ENCODE results near the gene PC.
"Not testable (repeated sequence)": the region's sequence is repeated elsewhere in the genome, so short reads cannot be mapped to it uniquely, and the experiment has no call there.

The PC gene

DNA sequence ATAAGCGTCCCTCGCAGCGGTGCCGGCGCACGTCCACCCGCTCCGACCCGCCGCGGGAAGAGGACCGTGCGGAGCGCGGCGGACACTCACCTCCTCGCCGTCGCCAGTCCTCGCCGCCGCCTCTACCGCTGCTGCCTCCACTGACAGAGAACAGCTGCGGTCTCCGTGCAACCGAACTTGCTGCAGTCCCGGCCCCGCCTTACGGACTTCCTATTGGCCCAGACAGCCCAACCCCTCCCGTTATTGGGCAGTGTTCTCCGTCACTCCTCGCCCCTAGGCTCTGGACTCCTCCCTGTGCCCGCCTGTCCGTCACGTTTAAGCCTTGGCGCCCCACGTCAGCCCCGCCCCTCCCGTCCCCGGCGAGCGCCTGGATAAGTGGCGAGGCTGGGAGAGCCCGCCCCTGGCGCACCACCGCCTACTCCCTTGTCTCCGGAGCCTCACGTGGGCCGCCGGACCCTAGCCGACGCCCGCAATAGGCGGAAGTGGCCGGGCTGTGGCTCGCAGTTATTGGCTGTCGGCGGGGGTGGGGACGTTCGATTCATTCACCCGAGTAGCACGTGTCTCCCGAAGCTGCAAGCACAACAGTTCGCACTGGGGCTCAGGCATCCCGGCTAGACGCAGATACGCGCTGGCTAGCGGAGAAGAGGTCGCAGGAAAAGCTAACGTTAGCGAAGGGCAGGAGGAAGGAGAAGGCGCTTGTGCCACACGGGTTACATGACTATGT, at the start of gene PC:
Gene PC (minus strand): TSS at position 152 of the 724 bp plus-strand sequence. CDS start 86,224 bp downstream, outside the sequence.
- peak; percentile 100 for DNase-seq

DNA sequence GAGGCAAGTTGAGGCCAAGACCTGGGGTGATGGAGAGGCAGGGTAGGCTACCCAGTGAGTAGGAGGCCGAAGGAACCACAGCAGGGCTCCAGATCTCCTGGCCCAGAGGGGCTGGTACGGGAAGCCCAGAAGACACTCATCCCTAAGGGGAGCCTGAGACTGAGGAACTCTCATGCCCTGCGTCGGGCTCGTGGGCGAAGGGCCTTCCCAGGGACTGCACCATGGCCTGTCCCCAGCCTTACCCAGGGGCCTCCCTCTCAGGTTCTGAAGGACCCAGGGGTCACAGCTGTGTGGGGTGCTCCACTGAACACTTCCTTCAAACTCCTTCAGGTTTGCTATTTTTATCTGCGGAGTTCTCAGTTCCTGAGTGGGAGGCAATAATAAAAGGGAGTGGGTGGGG, 48.9 kb upstream of the PC start:
- DNase-seq, result no peak

- peak; percentile 5 for DNase-seq
These were observed 48.1 kb upstream of the PC start for GRCh38 chr11:67006029-67006884.

- DNase-seq, result not testable (repeated sequence)
These were observed 47.0 kb upstream of the PC start for GRCh38 chr11:67005200-67005599.

DNA sequence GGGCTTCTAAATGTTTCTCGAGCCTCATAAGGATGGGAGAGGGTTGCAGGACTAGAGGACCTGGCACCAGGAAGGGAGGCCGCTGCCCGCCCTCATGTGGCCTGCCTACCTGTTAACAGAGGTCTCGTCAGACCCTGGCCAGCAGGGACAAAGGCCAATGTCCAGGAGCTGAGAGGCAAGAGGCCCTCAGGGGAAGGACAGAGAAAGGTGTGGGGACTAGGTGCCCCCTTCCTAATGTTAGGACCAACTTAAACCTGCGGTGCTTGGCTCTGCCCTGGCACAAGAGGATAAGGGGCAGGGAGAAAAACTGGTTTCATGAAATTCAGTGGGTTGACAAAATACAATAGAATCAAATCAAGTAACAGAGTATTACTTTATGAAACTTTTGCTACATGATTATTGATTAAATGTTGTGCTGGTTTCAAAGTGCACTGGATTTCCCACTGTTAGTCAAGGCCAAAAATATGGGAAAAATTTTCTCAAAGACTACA, 44.8 kb upstream of the PC start:
- no peak for DNase-seq

DNA sequence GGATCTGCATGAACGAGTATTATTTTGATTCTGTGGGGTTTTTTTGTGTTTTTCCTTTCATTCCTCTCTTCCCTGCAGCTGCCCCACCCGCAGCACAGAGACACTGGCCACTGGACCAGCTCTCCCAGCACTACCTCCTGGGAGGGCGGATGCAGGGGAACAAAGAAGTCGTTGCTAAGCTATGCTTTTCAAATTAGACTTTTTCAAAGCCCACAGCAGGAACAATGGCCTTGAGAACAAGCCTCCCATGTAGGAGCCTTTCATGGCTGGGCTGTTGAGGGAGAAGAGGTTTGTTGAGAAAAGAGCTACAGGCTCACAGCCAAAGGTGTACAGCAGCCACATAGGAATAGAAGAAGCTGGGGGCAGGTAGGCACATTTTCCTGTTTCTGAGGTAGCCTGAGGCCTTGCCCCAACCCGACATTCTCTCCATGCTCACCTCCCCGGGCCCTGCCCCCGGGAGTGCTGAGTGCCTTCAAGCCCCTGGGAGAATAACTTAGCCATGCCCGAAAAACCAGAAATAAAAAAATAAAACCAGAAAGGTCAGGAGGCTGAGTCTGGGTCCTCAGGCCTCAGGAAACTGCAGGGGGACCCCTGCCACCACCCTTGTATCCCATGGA, 44.2 kb upstream of the PC start:
- DNase-seq, result no peak

- DNase-seq, result no peak
These were observed 43.1 kb upstream of the PC start for GRCh38 chr11:67001332-67001731.

DNA sequence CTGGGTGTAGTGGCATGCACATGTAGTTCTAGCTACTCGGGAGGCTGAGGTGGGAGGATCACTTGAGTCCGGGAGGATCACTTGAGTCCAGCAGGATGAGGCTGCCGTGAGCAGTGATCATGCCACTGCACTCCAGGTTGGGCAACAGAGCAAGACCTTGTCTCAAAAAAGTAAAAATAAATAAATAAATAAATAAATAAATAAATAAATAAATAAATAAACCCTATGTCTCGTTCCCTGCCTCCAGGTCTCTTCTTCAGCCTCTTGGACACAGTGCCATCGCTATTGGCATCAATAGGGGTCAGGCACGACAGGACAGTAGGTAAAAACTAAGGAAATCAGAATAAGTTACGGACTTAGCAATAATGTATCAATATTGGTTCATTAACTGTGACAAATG, 41.4 kb upstream of the PC start:
- DNase-seq, result no peak

DNA sequence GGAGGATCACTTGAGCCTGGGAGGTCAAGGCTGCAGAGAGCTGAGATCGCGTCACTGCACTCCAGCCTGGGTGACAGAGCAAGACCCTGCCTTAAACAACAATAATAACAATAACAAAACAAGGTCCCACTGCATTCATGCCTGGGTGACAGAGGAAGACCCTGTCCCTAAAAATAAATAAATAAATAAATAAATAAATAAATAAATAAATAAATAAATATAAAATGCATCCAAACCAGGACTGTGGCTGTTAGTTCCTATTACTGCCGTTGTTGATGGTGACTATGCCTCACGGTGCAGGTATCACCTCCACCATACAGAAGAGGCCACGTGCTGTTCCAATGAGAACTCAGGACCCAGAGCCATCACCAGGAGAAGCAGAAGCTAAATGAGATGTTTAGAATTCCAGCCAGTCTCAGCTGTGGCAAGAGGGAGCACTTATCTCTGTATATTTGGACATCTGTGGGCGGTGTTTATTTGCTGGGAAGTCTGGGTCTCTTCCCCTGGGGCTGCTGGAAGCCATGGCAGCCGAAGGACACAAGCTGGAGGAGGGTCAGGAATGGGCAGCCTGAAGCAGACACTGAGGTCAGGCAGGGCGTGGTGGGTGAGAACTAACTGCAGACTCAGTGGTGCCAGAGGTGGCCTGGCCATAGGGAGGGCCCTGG, 38.6 kb upstream of the PC start:
- no peak for DNase-seq

DNA sequence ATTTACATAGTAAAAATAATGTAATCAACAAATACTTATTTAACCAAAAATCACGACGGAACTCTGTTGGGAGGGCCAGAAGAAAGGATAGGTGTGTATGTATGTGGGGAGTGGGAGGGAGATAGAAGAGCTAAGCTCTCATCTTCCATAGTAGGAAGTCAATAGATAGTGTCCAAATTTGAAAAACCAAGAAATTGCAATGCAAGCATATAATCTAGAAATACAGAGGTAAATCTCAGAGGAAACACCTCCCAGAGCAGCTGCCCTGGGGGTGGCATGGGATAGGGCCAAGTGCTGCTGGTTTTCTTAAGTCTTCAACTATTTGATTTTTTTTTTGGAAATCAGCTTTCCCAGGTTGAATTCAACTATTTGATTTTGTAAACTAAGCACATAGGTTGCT, 33.9 kb upstream of the PC start:
- no peak for DNase-seq

DNA sequence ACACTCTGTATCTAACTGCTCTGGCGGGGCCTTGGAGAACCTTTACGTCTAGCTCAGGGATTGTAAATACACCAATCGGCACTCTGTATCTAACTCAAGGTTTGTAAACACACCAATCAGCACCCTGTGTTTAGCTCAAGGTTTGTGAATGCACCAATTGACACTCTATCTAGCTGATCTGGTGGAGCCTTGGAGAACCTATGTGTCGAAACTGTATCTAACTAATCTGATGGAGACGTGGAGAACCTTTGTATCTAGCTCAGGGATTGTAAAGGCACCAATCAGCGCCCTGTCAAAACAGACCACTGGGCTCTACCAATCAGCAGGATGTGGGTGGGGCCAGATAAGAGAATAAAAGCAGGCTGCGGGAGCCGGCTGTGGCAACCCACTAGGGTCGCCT, 31.2 kb upstream of the PC start:
- DNase-seq, result not testable (repeated sequence)

DNA sequence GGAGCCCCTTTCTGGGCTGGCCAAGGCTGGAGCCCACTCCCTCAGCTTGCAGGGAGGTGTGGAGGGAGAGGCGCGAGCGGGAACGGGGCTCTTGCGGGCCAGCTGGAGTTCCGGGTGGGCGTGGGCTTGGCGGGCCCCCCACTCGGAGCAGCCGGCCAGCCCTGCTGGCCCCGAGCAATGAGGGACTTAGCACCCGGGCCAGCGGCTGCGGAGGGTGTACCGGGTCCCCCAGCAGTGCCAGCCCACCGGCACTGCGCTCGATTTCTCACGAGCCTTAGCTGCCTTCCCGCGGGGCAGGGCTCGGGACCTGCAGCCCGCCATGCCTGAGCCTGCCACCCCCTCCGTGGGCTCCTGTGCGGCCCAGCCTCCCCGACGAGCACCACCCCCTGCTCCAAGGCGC, 30.6 kb upstream of the PC start:
- DNase-seq, result not testable (repeated sequence)

- DNase-seq, result no peak
These were observed 29.9 kb upstream of the PC start for GRCh38 chr11:66987924-66988637.

GRCh38 chr11:66987158-66987620, 29.0 kb upstream of the PC start:
- no peak for DNase-seq

DNA sequence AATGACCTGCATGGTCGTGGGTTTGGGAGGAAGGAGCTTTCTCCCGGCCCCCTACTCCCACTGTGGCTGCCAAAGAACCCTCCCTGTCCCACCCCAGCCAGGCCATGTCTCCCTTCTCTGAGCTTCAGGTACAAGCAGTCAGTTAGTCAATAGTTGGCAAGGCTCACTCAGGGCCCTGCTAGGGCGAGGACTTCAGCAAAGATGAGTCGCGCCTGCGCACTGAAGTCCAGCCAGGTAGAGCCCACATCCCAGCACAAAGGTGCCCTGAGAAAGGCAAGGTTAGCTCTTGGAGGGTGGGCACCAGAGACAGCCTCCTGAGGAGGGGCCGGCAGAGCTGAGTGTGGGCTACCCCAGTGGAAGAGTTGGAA, 28.0 kb upstream of the PC start:
- DNase-seq, result no peak

DNA sequence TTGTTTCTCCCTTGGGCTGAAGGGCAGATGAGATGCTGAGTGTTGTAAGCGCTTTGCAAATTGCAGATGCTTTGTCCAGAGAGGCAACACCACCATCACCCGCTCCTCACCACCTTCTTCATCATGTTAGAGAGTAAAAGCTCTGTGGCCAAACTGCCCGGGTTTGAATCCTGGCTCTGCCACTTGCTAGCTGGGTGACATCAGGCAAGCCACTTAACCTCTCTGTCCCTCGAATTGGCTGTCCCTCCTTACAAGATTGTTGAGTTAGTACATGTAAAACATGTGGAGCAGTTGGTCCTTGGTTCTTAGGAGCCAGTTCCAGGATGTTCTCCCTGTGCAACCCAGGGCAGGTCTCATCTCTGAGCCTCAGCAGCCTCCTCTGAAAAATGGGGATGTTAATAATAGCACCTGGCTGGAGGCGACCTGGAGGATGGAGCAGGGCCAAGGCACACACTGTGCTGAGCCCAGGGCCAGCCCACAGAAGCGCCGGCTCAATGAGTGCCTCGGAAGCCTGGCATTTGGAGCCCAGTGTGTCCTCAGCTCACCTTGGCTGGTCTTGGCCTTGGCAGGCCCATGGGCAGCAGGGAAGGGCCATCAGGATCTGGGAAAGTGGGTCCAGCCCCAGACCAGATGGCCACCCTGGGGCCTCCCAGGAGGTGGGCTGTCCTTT, 27.5 kb upstream of the PC start:
- DNase-seq, result no peak

DNA sequence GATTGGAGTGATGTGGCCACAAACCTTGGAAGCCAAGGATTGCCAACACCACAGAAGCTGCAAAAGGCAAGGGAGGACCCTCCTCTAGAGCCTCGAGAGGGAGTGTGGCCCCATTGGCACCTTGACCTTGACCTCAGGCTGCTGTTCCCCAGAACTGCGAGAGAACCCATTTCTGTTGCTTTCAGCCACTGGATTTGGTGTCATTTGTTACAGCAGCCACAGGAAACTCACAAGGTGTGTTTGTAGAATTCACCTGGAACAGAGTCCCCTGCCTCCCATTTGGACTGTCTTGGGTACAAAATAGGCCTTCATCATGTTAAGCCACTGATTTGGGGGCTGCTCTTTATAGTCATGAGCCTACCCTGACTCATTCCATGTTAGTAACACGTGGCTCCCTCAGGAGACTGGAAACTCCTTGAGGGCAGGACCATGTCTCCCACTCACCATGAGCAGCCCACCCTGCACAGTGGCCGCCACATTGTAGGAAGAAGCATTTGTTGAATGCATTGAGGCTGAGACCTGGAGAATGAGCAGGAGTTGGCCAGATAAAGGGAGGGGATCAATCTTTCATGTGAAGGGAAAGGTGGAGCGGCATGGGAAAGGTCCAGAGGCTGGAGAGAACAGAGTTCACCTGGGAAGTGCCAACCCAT, 25.2 kb upstream of the PC start:
- DNase-seq, result no peak

GRCh38 chr11:66981976-66982578, 23.9 kb upstream of the PC start:
- DNase-seq, result peak; percentile 94

DNA sequence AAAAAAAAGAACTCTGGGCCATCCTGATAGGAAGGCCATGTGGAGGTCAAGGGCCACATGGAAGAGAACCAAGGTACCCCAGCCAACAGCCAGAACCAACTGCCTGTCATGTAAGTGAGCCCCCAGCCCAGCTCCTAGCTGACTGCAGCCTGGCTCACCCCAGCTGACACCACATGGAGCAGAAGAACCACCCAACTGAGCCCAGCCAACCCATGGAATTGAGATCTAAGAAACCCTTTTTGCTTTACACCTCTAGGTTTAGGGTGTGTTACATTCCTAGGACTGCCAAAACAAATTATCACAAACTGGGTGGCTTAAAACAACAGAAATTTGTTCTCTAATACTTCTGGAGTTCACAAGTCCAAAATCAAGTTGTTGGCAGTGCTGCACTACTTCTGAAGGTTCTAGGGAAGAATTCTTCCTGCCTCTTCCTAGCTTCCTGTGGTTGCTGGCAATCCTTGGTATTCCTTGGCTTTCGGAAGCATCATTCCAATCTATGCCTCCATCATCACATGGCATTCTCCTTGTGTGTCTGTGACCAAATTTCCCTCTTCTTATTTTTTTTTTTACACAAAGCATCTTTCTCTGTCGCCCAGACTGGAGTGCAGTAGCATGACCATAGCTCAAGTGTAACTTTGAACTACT, 21.3 kb upstream of the PC start:
- no peak for DNase-seq

DNA sequence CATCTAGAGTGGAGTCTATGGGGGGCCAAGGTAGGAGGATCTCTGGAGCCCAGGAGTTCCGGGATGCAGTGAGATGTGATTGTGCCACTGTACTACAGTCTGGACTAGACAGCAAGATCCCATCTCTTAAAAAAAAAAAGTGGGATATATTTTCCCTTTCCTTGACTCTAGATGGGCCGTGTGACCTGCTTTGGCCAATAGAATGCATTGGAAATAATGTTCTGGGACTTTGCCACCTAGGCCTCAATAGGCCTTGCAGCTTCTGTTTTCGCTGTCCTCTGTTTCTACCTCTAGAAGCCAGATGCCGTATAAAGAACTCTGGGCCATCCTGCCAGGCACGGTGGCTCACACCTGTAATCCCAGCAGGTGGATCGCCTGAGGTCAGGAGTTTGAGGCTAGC, 20.5 kb upstream of the PC start:
- DNase-seq, result no peak

Data from HCEC 1CT (cell line).